NCI-H2081 treated with DMSO at 0.1 percent for 48 hours (cell line): ENCODE results near the gene ATG9B.

Source experiments
- DNase-seq: peaks from one replicate; lab custom pipeline; 2025; lab: John Stamatoyannopoulos, UW

Gene ATG9B

GRCh38 chr7:151024435-151025056, at the start of gene ATG9B:
TSS of gene ATG9B (minus strand) at chr7:151024494. CDS start at chr7:151024423, 71 bp downstream.
- DNase-seq, result no peak

DNA sequence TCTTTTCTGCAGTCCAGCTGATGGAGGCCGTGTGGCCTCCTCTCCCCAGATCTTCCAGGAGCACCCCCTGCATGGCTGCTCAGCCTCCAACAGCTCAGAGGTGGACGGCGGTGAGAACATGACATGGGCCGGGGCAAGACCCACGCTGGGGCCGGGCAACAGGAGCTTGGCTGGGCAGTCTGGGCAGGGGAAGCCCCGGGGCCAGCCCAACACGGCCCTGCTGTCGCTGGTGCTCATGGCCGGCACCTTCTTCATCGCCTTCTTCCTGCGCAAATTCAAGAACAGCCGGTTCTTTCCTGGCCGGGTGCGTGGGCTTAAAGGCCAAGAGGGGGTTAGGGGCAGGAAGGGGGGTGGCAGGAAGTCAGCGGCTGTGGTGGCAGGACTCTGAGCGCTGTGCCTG, 49.7 kb upstream of the ATG9B start:
- no peak for DNase-seq

DNA sequence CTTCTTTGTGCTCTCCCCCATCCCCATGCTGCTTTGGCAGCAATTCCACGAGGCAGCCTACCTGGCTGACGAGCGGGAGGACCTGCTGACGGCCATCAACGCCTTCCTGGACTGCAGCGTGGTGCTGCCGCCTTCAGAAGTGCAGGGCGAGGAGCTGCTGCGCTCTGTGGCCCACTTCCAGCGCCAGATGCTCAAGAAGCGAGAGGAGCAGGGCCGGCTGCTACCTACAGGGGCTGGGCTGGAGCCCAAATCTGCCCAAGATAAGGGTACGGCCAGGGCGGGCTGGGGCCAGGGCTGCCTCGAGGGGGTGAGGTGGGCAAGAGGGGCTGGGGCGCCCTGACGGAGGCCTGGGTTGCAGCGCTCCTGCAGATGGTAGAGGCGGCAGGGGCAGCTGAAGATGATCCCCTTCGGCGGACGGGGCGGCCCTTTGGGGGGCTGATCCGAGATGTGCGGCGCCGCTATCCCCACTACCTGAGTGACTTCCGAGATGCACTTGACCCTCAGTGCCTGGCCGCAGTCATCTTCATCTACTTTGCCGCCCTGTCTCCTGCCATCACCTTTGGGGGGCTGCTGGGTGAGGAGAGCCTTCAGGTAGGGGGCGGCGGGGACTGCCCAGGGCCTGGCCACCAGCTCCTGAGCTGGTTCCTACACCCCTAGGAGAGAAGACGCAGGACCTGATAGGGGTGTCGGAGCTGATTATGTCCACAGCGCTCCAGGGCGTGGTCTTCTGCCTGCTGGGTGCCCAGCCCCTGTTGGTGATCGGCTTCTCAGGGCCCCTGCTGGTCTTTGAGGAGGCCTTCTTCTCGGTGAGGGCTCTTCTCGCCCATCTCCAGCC, 47.0 kb upstream of the ATG9B start:
- DNase-seq, result no peak

GRCh38 chr7:151070574-151070960, 46.3 kb upstream of the ATG9B start:
- no peak for DNase-seq

- DNase-seq, result no peak
Observed at GRCh38 chr7:151069841-151070573, 45.7 kb upstream of the ATG9B start.

- DNase-seq, result no peak
Observed at GRCh38 chr7:151068069-151068773, 43.9 kb upstream of the ATG9B start.

DNA sequence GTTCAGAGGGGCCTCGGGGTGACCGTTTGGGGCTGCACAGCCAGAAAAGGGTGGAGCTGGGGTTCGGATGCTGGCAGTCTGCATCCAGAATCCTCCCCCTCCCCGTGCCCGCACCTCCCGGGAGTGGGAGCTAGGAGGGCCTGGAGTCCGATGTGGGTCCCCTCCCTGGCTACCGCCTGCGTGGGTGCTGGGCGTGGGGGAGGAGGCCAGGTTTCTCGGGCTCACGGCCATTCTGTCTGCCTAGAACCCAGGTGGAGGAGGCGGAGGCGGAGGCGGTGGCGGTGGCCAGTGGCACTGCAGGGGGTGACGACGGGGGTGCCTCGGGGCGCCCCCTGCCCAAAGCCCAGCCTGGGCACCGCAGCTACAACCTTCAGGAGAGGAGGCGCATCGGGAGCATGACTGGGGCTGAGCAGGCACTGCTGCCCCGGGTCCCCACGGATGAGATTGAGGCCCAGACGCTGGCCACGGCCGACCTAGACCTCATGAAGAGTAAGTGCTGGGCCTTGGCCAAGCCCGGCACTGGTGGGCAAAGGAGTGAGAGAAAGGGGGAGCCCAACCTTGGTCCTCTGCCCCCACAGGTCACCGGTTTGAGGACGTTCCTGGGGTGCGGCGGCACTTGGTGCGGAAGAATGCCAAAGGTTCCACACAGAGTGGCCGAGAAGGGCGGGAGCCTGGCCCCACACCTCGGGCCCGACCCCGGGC, 42.1 kb upstream of the ATG9B start:
- no peak for DNase-seq

- DNase-seq, result no peak
Observed at GRCh38 chr7:151065516-151065915, 41.2 kb upstream of the ATG9B start.

GRCh38 chr7:151064993-151065392, 40.7 kb upstream of the ATG9B start:
- no peak for DNase-seq

DNA sequence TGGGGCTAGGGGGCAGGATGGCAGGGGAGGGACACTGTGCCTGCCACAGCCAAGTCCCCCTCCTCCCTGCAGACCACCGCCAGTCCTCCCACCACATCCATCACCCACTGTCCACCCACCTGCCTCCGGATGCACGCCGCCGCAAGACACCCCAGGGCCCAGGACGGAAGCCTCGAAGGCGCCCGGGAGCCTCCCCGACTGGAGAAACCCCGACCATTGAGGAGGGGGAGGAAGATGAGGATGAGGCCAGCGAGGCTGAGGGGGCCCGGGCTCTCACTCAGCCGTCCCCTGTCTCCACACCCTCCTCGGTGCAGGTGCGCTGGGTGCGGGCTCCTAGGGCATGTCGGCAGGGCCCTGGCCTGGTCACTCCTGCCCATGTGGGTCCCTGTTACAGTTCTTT, 40.2 kb upstream of the ATG9B start:
- DNase-seq, result no peak

- DNase-seq, result no peak
Observed at GRCh38 chr7:151063212-151063561, 38.9 kb upstream of the ATG9B start.

DNA sequence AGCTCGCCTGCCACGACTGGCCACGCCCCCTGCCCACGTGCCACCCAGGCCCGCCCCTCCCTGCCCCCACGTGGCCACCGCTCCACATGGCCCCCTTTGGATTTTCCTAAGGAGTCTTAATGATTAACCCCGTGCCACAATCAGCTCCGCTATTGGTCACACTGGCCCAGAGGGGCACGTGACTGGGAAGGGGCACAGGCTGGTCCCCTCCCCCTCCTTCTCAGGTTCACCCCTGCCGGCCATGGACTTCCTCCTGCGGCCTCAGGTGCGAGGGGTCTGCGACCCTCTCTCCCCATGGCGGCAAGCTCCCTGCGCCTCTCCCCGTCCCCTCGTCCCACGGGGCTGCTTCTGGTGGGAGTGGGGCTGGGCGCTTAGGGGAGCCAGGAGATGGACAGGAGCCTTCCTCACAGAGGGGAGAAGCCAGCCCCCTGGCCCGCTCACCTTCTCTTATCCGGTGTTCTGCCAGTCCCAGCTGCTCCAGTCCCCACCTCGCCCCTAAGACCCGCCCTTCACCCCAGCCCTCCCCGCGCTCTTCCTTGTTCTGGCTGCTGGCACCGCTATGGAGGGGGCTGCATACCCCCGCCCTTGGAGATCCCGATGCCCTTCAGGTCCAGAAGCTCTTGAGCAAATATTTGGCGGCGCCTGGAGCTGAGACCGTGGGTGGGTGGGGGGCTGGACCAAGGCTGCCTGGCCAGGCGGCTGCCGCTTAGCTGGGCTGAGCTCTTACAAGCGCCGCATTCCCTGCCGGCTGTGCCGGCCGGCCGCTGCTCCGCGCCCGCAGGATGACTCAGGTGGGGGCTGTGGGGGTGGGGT, 38.3 kb upstream of the ATG9B start:
- no peak for DNase-seq

GRCh38 chr7:151062111-151062398, 37.8 kb upstream of the ATG9B start:
- DNase-seq, result no peak

DNA sequence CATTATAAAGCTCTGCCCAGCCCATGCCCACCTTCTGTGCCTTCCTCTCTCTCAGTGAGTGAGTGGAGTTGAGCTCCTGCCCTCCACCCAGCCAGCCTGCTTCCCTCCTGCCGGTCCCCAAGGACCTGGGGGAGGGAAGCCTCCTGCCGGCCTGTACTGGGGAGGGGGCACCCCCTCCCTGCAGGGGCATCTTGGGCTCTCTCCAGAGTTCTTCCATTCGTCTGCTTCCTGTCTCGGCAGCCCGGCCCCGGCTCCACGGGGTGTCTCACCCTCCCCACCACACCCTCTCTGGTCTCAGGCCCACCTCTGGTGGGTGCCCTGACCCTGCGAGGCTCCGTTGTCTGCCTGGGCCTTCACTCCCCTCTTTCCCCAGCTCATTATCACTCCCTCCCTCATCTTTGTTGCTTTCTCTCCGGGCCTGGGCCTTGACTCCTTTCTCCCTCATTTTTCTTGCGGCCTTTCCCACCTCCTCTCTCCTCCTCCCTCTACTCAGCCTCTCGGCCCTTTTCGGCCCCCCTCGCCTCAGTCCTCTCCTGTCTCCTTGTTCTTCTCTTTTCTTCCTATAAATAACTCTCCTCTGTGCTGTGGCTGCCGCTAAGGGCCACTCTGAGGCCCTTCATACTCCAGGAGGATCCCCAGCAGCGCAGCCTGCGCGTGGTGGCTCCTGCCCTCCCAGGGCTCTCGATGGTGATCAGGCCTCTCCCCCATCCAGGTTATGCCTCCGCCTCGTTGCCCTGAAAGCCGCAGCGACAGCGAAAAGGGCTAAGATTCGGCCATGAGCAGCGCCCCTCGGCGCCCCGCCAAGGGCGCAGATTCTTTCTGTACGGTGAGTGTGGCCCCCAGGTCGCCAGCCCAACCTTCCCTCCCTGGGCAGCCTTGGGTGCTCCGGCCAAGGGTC, 37.2 kb upstream of the ATG9B start:
- no peak for DNase-seq

DNA sequence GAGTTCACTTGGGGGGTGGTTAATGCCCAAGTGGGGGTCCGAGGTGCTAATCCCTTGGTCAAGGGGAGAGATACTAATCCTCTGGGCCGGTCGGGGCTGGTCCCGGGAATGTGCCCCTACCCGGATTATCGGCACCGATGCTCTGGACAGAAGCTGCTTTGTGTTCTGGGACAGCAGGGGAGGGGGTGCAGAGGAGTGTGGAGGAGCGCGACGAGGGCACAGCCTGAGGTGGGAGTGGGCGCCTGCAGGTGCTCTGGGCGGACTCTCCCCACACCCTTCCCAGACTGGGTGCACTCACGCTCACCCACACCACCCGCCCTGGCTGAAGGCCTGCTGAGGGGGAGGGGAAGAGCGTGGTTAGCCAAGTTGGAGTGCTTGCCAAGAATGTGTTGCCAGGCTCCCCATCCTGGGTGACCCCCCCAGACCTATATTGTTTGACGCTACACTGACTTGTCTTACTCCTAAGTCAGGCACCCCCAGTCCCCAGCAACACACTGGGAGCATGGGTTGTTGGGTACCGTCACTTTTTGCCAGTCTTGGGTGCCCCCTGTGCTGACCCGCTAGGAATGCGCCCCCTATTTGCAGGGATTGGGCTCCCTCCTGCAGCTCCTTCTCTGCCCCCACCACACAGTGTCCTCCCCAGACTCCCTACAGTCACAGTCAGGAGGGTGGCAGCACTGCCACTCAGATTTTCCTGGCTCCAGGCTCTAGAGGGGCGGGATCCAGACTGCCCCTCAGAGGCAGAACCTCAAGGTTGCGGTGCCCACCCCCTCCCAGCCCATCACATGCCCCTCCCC, 36.3 kb upstream of the ATG9B start:
- no peak for DNase-seq

GRCh38 chr7:151060113-151060415, 35.8 kb upstream of the ATG9B start:
- no peak for DNase-seq

DNA sequence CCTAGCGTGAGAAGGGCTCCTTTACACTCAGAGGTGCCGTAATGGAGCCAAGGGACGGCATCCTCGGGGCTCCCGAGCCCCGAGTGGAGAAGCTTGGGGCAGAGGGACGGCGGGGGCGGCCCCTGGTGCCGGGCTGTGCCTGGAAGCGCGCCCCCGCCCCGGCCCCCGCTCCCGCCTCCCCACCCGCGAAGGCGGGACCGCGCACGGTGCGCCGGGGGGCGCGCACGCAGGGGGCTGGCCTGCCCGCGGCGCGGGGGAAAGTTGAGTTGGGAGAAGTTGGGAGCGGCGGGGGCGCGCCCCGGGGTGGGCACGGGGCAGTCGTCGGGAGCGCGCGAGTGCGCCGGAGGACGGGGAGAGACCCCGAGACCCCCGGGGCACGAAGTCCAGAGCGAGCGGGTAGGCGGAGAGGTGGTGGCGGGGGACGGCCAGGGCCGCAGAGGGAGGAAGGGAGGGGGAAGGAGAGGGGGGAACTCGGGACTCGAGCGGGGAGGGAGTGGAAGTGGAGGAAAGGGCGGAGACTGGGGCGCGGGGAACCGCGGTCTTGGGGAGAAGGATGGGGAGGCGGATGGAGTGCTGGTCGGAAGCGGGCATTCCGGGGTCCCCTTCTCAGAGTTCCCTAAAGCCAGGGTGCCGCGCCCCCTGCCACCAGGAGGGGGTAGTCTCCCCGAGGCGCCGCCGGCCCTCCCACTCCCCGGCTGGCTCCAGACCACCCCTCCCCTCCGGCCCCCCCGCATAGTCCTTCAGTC, 35.2 kb upstream of the ATG9B start, which contains the start of gene SLC4A2:
SLC4A2 (plus strand) TSS at position 223 of the 746 bp plus-strand sequence. CDS start 2,399 bp downstream, outside the sequence.
- DNase-seq, result no peak

GRCh38 chr7:151058781-151059366, 34.6 kb upstream of the ATG9B start:
- DNase-seq, result no peak
